K562 (cell line): ENCODE results near the gene GRID2IP. TPM values are rescaled to one million over a fixed set of nuclear protein-coding genes. Genes with fewer than 3 reads are reported as not detected.

Experiments used
- BRF2 ChIP-seq: IDR thresholded peaks from 3 replicates; pipeline ENCODE4 v1.6.1; 2011; ENCODE audit warnings: borderline replicate concordance, mild to moderate bottlenecking; ENCODE audit not compliant: insufficient read length, insufficient read depth
- CBFA2T3 ChIP-seq: fragments of 450-650 bp; IDR thresholded peaks from 2 replicates; pipeline ENCODE4 v1.6.1; 2017
- GABPA ChIP-seq: fragments of 200-800 bp; sonication (Bioruptor generic); conservative IDR thresholded peaks from 2 replicates; pipeline ENCODE4 v1.6.1; 2016; ENCODE audit warnings: low read depth, missing genetic modification characterization, missing compliant biosample characterization
- HMG20B ChIP-seq: fragments of 250-450 bp; sonication (Bioruptor Pico); IDR thresholded peaks from 2 replicates; pipeline ENCODE4 v1.5.0; 2021; ENCODE audit warnings: mild to moderate bottlenecking
- KLF6 ChIP-seq: fragments of 250-450 bp; sonication (Bioruptor Pico); IDR thresholded peaks from 2 replicates; pipeline ENCODE4 v1.4.0; 2020; ENCODE audit warnings: mild to moderate bottlenecking, moderate library complexity, borderline replicate concordance
- LEF1 ChIP-seq: fragments of 450-650 bp; IDR thresholded peaks from 2 replicates; pipeline ENCODE4 v1.6.1; 2016; ENCODE audit warnings: mild to moderate bottlenecking
- MBD2 ChIP-seq: sonication (generic); IDR thresholded peaks from 2 replicates; pipeline ENCODE4 v1.6.1; 2016; ENCODE audit warnings: low read depth, borderline replicate concordance
- MXI1 ChIP-seq: IDR thresholded peaks from 2 replicates; pipeline ENCODE4 v1.6.1; 2011; ENCODE audit warnings: low read depth, mild to moderate bottlenecking, improper control_type of control experiment, low read length
- NFIC ChIP-seq: fragments of 450-650 bp; IDR thresholded peaks from 2 replicates; pipeline ENCODE4 v1.6.1; 2017; ENCODE audit warnings: mild to moderate bottlenecking, inconsistent platforms
- PHB ChIP-seq: fragments of 250-450 bp; sonication (Bioruptor Pico); IDR thresholded peaks from 2 replicates; pipeline ENCODE4 v1.5.0; 2021
- PPARD ChIP-seq: fragments of 250-450 bp; sonication (Bioruptor Pico); IDR thresholded peaks from 2 replicates; pipeline ENCODE4 v1.8.0; 2022; ENCODE audit warnings: inconsistent platforms, mild to moderate bottlenecking, moderate library complexity
- SAP30 ChIP-seq: fragments of 200-600 bp; sonication (generic); IDR thresholded peaks from 2 replicates; pipeline ENCODE4 v1.6.1; 2012; ENCODE audit warnings: borderline replicate concordance, low read depth, mild to moderate bottlenecking, moderate library complexity, low read length, control low read depth, inconsistent platforms; ENCODE audit not compliant: insufficient read depth, poor library complexity, severe bottlenecking
- SIX5 ChIP-seq, 2 experiments: IDR thresholded peaks; 2 replicates each; pipeline ENCODE4 v1.6.1; 2011; ENCODE audit warnings: low read length in 2 of 2, borderline replicate concordance in 1 of 2, low read depth in 1 of 2, mild to moderate bottlenecking in 1 of 2, moderate library complexity in 1 of 2; ENCODE audit not compliant: insufficient read depth in 1 of 2
- SRSF9 ChIP-seq: fragments of 200-400 bp; formaldehyde crosslinking; IDR thresholded peaks from 2 replicates; pipeline ENCODE4 v1.6.1; 2017; ENCODE audit warnings: low read depth, low read length, borderline replicate concordance
- TEAD4 ChIP-seq, 2 experiments: sonication (generic) in 1 of 2; formaldehyde crosslinking in 1 of 2; IDR thresholded peaks; 2 replicates each; pipeline versions ENCODE4 v1.6.1 to v1.8.0; 2012 to 2022; ENCODE audit warnings: borderline replicate concordance in 1 of 2, inconsistent platforms in 1 of 2, low read length in 1 of 2, mild to moderate bottlenecking in 1 of 2, missing genetic modification reagents in 1 of 2
- YBX1 ChIP-seq: fragments of 450-650 bp; IDR thresholded peaks from 2 replicates; pipeline ENCODE4 v1.7.1; 2016; ENCODE audit warnings: mild to moderate bottlenecking
- ZBTB11 ChIP-seq, 3 experiments: fragments of 200-800 bp in 1 of 3; fragments of 250-450 bp in 1 of 3; fragments of 450-650 bp in 1 of 3; sonication (Bioruptor Pico) in 1 of 3; sonication (Bioruptor generic) in 1 of 3; formaldehyde crosslinking in 1 of 3; IDR thresholded peaks; 2 replicates each; pipeline versions ENCODE4 v1.6.1 to v1.8.0; 2016 to 2022; ENCODE audit warnings: mild to moderate bottlenecking in 2 of 3, missing genetic modification characterization in 2 of 3, missing compliant biosample characterization in 1 of 3, moderate library complexity in 1 of 3
- ZNF184 ChIP-seq: sonication (generic); formaldehyde crosslinking; IDR thresholded peaks from 2 replicates; pipeline ENCODE4 v1.5.0; 2020; ENCODE audit warnings: missing genetic modification reagents
- ZNF316 ChIP-seq: fragments of 450-650 bp; IDR thresholded peaks from 2 replicates; pipeline ENCODE4 v1.6.1; 2016
- ZNF507 ChIP-seq: conservative IDR thresholded peaks from 2 replicates; pipeline ENCODE4 v1.6.1; 2017; ENCODE audit warnings: missing genetic modification characterization, missing compliant biosample characterization
- ZNF511 ChIP-seq: sonication (generic); formaldehyde crosslinking; IDR thresholded peaks from 2 replicates; pipeline ENCODE4 v1.8.0; 2022; ENCODE audit warnings: mild to moderate bottlenecking, missing genetic modification reagents
- polyA plus RNA-seq, 8 experiments: library from polyadenylated mRNA; depleted of rRNA in 4 of 8; stranded (reverse) in 5 of 8; unstranded in 3 of 8; fragments of >200 nt; fragmentation: Nextera tagmentation in 2 of 8; fragmentation: Illumina TruSeq in 1 of 8; extraction: Ambion mirVana in 2 of 8; extraction: Trizol in 1 of 8; gene quantifications; 2 replicates each; pipeline versions ENCODE4 v1.2.1 to v1.2.3, GENCODE V29; 2011 to 2014; ENCODE audit warnings: inconsistent platforms in 1 of 8, missing spikeins in 1 of 8
- total RNA-seq, 7 experiments: library from RNA; depleted of rRNA in 6 of 7; stranded (reverse); fragments of >200 nt in 6 of 7; fragmentation: Illumina TruSeq in 2 of 7; extraction: Trizol in 2 of 7; gene quantifications; 2 replicates each; pipeline versions ENCODE4 v1.2.1 to v1.2.3, GENCODE V29; 2011 to 2021; ENCODE audit warnings: low replicate concordance in 1 of 7
- TF ChIP-seq, protein P1 (sequence below): fragments of 250-450 bp; sonication (Bioruptor Pico); IDR thresholded peaks from 2 replicates; pipeline ENCODE4 v1.4.0; 2020; ENCODE audit warnings: borderline replicate concordance

Gene GRID2IP
- total and polyA plus RNA-seq, 9 of the 15 experiments (the other 6 are each of a cell fraction or from before 2014, with no cell fraction given), result not detected

GRCh38 chr7:6451224-6451705 lies 100.0 kb downstream of the GRID2IP start (continued):
- TF ChIP-seq PPARD (CRISPR knock-in tag) (no peak), SAP30 (no peak), ZBTB11 (CRISPR knock-in tag; IDR thresholded peaks at IDR 0.05) (peak in 1 of 3 experiments; percentile 82; a peak in 2 of 6 replicates), CBFA2T3 (peak; percentile 99), YBX1 (no peak), MXI1 (peak; percentile 72; the same call in 1 of the 2 replicates), TEAD4 (IDR thresholded peaks at IDR 0.05; ENCODE audit: low read length) (peak; percentile 99), TEAD4 (CRISPR knock-in tag; IDR thresholded peaks at IDR 0.05; ENCODE audit: borderline replicate concordance) (no peak), ZNF316 (peak; percentile 85), PHB (CRISPR knock-in tag) (no peak), NFIC (peak; percentile 93), SRSF9 (no peak), ZNF511 (CRISPR knock-in tag) (no peak), LEF1 (peak; percentile 75; the same call in 1 of the 2 replicates), KLF6 (CRISPR knock-in tag) (no peak), MBD2 (peak; percentile 77), GABPA (tag) (0 out of 2 replicates have a peak, but pooled peaks have one; percentile 14), SIX5 (IDR thresholded peaks at IDR 0.05; ENCODE audit: borderline replicate concordance in 1 of 2, insufficient read depth in 1 of 2, low read depth in 1 of 2, low read length in 2 of 2) (no peak), BRF2 (no peak), ZNF507 (tag) (no peak), HMG20B (CRISPR knock-in tag) (no peak), ZNF184 (no peak)
- TF ChIP-seq, protein P1, sequence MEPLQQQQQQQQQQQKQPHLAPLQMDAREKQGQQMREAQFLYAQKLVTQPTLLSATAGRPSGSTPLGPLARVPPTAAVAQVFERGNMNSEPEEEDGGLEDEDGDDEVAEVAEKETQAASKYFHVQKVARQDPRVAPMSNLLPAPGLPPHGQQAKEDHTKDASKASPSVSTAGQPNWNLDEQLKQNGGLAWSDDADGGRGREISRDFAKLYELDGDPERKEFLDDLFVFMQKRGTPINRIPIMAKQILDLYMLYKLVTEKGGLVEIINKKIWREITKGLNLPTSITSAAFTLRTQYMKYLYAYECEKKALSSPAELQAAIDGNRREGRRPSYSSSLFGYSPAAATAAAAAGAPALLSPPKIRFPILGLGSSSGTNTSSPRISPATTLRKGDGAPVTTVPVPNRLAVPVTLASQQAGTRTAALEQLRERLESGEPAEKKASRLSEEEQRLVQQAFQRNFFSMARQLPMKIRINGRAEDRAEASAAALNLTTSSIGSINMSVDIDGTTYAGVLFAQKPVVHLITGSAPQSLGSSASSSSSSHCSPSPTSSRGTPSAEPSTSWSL, result no peak
